GM15510 (cell line): ENCODE measurements around the gene FILIP1L.

Experiments
- POLR2A ChIP-seq: IDR thresholded peaks from 3 replicates; pipeline ENCODE4 v1.6.1; 2011; ENCODE audit warnings: borderline replicate concordance; ENCODE audit not compliant: insufficient read length; ENCODE audit errors: extremely low read depth

The FILIP1L gene

DNA sequence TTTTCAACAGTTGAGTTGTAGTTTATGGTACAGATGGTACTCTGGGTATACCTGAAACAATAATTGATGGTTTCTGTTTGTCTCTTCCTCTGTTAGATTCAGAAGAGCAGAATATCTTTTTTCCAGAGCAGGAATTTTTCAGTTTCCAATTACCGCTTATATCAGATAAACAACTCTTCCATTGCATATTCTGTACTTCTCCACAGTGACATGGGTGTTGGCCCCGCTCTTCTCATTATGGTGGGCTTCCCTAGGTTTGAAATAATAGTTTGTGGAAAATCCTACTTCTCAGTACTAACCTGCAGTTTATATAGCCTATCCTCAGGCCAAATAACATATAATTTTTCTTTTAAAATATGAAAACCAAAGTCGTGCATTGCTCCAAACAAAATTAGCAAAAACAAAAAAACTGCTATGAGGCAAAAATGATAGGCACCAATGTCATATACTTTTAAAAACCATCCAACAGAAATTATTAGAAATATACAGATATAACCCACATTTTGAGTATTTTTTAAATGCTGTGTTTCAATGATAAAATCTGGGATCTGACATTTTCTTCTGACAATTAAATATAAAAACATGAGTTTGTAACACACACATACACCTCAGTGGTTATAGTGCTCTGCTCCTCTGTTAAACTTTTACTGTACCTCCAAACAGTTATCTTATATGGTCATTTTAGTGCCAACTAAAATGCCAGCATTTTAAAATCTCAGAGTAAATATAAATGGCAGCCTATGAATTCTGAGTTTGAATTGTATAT, 239.9 kb downstream of the FILIP1L start:
- no peak for TF ChIP-seq POLR2A

DNA sequence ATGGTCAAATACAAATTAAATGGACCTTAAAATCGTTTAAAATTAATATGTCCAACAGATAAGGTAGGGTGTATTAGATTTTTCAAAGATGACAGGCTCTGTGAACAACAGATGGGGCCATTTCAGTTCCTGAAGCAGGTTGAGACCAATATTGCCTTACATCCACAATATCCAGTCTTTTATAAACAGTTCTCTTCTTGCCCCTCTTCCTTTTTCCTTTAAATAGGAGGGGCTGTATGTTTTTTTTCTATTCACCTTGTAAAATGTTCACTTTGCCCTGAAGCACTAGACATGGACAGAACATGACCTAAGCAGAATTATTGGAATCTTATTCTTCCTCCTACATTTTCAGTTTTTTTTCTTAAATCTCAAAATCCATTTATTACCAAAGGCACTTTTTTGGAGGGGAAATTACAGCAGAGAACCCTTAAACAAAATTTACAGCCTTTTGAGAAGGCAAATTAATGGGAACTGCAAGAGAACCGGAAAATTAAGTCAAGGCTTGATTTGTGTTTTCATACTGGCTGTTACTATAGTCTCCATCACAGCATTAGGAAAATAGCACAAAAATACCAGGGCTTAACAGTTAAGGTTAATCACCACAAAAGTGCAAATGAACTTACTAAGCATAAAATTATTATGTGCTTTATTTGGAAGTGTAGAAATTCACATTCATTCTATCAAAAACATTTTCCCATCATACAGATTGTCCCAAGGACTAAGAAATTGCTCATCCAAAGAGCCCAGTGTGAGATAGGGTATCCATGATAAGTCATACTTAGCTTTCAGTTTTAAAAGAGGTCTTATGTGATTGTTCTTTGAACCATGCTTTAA, 240.8 kb downstream of the FILIP1L start:
- no peak for TF ChIP-seq POLR2A

DNA sequence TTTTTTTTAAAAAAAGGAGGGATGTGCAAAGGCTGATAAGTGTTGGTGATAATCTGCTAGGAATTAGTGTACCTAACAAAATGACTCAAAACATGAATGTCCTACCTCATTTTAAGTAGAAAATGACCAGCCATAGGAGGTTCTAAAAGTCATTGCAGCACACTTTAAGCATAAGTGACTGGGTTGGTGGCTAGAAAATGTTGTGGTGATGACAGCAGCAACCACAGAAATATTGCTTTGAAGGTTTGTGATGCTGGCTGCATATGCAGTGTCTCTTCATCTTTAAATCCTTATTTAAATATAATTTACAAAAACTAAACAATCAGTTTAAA, 241.4 kb downstream of the FILIP1L start:
- TF ChIP-seq POLR2A, result no peak

DNA sequence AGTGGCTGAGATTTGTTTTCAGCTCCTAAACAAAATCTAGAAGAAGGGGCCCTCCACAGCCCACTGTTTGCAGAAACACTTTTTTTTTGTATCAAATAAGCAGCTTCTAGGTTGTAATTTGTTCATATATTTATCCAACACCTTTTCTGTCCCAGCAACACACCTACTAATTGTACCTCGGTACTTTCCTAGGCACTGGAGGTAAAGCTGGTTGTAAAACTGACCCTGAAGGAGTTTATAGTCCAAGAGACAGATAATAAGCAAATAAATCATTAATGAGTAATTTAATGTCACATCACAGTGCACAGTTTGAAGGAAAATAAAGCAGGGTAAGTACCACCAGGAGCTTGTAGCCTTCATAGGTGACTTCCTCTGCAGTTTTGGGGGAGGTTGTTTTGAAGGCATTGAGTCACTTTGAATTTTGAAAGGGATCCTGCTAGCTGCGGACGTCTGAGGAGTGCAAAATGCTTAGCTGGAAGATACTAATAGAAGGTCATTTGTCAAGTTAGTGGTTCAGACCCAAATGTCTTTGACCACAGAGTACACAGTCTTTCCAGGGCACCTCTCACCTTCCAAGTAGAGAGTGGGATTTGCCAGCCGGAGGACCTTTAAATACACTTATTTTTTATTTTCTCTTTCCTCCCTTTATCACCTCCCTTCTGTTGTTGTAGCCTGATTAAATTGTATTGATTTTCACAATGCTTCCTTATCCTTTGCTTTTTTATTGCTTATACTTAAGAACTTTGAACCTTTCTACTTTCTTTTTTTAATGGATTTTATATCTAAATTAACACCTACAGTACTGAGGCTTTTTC, 242.9 kb downstream of the FILIP1L start:
- no peak for TF ChIP-seq POLR2A

DNA sequence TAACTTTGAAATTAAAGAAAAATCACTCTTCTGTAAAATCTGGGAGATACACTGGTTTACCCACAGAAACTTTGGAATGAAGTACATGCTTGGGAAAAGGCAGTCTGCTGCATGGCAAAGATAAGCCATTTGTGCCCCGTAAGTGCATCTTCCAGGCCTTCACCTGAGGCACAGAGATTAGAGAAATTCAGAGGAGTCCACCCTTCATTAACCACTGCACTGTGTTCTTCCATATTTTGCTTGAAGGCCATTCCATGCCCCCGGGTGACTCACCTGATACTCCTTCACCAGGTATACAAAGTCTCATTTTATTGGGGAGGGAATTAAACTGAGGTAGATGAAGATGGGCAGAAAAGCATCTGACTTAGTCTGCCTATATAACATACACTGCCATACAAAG, 243.6 kb downstream of the FILIP1L start:
- no peak for TF ChIP-seq POLR2A

DNA sequence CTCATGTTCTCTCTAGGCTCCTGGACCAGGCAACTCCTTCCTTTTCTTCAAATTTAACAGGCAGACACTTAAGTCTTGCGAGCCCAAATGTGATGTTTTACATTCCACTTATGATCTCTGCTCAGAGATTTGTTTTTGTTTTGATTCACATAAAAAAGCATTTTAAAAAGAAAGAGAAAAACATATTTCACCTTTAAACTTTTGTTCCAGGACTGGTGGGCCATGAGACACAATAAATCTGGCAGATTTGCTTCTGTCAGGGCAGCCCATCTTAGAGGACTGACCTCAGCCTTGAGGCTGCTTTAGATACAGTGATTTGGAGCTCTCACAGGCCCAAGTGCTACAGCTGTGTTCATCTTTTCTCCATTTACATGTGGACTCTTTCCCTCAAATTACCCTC, 244.7 kb downstream of the FILIP1L start:
- no peak for TF ChIP-seq POLR2A

DNA sequence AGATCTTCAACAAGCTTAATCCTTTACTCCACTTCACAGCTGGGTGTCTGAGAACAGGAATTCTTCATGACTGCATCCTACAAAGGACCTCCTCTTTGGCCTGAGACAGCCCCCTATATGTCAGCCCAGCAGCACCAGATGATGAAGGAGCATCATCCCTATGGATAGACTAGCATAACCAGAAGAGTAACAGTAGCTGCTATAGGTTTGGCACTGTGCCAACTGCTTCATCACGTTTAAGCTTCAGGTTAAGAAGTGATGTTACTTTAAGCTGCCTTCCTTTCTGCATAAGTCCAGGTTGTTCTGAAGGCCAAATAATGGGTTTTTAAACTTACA, 246.0 kb downstream of the FILIP1L start:
- no peak for TF ChIP-seq POLR2A

DNA sequence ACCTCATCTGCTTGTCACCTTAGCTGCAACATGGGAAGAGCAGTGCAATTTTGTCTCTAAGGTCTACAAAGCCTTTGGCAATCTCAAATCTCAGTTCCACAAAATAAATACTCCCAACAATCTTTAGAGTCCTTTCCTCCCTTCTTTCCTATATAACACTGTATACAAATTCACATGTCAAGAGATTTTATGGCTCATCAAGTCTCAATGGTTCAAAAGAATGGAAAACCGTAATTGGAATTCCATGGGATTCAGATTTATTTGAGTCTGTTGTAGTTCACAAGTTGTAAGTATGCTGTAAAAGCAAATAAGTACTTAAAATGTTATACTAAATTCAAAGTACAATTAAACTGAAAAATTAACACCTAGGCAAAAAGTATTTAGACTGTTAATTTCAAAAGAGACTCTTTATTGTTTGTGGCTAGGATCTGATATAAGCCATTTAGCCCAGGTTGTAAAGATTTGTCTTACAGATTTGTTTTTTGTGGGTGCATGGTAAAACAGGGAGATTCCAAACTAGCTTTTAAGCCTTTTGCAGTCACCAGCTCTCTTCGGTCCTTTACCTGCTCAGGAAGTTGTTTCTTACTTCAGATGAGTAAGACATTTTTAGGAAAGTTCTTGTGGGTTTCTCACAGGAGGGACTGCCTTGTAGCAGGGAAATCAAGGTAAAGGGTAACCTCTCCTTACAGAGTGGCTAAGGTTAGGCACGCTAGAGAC, 246.5 kb downstream of the FILIP1L start:
- no peak for TF ChIP-seq POLR2A

DNA sequence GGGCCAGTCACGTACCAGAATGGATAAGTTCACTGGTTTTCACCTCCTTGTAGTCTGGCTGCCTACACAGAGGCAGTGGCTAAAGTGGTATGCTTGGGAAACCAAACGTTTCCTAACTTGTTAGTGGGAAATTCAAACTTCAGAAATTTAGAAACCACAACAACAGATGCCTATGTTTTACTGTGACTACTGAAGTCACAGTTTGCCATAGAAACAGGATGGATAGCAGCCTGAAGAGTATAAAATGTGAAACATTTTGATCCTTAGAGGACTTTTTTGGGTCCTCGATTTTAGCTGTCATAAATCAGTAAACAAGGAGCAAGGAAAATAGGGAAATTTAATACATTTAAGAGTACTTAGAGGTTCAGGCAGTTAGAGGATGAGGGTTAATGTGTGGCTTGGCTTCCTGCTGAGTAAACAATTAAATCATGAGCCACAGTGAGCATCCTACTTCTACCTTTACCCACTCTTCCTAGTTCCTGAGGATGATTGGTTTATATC, 248.0 kb downstream of the FILIP1L start:
- no peak for TF ChIP-seq POLR2A

DNA sequence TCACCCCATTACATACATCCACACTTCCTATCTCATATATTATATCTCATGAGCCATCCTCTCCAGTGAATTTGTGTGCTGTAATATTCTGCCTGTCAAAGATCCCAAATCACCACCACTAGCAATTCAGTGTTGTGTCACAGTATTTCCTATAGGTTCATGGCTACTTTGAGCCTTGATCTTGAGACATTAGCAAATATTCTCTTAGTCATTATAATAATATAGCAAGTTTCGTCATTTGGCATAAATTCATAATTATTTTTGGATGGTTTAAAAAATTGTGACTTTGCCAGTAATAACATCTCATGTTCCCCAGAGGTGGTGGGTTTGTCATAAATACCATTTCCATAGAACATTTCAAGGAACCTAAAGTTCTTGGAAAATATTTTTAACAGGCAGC, 249.0 kb downstream of the FILIP1L start:
- TF ChIP-seq POLR2A, result no peak

DNA sequence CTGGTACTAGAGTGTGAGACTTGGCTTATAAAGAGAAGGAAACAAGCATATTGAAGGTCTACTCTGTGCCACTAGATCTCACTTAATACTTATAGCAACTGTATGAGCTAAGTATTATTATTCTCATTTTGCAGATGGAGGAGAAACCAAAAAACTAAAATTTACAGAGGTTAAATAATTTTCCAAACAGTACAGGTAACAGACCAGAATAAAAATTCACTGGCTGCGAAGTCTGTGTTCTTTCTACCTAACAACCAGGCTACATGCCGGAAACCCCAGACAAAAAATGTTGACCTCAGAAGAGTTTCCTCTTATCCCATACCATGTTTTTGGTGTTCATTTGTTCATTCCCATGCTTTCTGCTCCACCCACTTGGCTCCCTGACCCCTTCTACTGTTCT, 250.0 kb downstream of the FILIP1L start:
- no peak for TF ChIP-seq POLR2A

DNA sequence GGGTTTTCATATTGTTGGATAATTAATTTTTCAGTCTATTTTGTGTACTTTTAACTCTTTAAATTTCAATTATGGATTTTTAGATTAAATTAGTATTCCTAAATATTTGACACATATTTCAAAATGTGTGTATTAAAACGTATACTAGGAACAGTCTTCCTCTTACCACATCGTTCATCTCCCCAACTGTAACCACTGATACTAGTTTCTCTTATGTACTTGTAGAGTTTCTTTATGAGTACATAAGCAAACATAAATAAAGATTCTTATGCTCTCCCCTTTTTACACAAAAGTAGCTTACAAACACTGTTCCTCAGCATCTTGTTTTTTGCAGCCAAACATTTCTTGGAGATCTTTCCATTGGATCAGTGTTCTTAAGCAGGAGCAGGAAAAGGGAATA, 250.7 kb downstream of the FILIP1L start:
- no peak for TF ChIP-seq POLR2A

DNA sequence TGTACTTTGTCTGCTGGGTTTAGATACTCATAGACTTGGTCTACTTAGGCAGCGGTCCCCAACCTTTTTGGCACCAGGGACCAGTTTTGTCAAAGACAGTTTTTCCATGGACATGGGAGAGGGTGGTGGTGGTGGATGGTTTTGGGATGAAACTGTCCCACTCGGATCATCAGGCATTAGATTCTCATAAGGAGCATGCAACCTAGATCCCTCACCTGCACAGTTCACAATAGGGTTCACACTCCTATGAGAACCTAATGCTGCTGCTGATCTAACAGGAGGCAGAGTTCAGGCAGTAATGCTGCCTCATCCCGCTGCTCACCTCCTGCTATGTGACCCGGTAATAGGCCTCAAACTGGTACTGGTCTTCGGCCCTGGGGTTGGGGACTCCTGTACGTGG, 251.3 kb downstream of the FILIP1L start:
- no peak for TF ChIP-seq POLR2A

DNA sequence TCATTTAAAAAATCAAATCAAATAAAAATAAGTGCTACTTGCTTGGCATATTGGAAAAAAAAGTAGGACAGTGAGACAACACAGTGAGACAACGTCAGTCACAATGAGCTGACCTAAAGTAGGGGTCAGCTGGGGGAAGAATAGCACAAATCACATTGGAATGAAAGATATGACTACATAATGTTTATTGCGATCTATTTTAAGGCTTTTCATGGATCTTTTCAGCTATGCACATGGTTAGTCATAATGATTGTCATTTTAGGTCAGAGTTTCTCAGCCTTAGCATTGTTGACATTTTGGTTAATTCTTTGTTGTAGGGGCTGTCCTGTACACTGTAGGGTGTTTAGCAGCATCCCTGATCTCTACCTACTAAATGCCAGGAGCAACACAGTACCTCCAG, 252.1 kb downstream of the FILIP1L start:
- TF ChIP-seq POLR2A, result no peak
